RCC 7860 (cell line): ENCODE results near the gene CFAP126.
"Not testable (repeated sequence)": the region's sequence is repeated elsewhere in the genome, so short reads cannot be mapped to it uniquely, and the experiment has no call there.

ENCODE experiments used
- DNase-seq: peaks from one replicate; pipeline ENCODE4 v3.0.0-alpha.2; 2015; ENCODE audit warnings: low spot score
- FAIRE-seq: peaks from 2 replicates; lab custom pipeline; 2012; peaks lifted over from hg19 to GRCh38; lab: Jason Lieb, UNC

CFAP126 gene

GRCh38 chr1:161382214-161383019, 14.7 kb upstream of the CFAP126 start:
- FAIRE-seq = peak; percentile 83
- peak; percentile 57 for DNase-seq

GRCh38 chr1:161381707-161382106, 14.0 kb upstream of the CFAP126 start:
- FAIRE-seq (no peak), DNase-seq (no peak)

DNA sequence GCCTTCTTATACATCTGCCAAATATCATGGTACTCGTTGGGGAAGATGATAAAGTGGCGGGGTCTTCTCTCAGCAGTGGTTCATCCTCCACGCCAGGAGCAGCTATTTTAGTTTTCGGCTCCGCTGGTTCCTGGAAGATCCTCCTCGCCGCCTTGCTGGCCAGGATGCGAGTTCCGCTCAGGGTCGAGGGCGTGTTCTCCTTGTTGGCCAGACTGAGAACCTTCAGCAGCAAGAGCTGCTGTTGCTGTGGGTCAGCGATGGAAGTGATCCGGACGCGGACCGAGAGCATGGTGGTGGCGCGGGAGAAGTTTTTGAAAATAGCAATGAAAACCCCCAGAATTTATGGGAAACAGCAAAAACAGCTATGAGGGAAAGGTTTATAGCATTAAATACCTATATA, 11.4 kb upstream of the CFAP126 start:
- no peak for FAIRE-seq
- no peak for DNase-seq

DNA sequence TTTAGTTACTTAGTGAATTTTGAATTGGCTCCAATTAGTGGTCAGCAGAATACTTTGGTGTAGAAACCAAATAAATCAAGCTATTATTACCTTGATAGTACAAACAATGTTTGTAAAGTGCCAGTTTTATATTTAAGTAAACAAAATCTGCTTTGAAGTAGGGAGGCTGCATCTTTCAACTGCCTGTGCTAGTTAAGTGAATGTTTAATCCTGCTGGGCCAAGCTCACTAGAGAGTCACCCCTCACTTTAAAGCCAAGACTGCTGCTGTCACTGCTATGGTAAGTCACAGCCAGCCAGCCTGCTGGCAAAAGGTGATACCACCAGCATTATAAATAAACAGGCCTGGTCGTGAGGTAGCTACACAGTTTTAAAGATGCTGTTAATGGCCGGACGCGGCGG, 10.3 kb upstream of the CFAP126 start:
- no peak for DNase-seq
- FAIRE-seq = no peak

DNA sequence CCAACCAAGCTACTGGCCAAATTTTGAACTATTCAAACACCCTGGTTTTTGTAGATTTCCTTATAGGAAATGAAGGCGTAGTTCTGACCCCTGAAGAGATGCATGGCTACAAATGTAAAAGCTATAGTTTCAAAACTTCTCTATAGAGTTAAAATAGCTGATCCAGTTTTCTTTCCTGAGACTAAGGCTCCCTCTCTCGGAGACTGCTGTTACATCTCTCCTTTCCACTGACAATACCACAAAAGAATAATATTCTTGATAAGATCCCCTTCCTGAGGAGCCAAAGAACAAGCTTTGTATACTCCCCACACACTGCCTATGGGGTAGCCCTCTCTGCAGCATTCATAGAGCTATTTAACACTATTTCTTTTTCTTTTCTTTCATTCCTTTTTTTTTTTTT, 6.7 kb upstream of the CFAP126 start:
- no peak for FAIRE-seq
- DNase-seq = no peak

- FAIRE-seq (no peak), DNase-seq (no peak)
Measured at GRCh38 chr1:161373442-161373841, 5.8 kb upstream of the CFAP126 start.

- no peak for DNase-seq
- no peak for FAIRE-seq
Measured at GRCh38 chr1:161365207-161365606, 2.5 kb downstream of the CFAP126 start.

GRCh38 chr1:161364332-161364731, 3.3 kb downstream of the CFAP126 start:
- FAIRE-seq = no peak
- DNase-seq = no peak

DNA sequence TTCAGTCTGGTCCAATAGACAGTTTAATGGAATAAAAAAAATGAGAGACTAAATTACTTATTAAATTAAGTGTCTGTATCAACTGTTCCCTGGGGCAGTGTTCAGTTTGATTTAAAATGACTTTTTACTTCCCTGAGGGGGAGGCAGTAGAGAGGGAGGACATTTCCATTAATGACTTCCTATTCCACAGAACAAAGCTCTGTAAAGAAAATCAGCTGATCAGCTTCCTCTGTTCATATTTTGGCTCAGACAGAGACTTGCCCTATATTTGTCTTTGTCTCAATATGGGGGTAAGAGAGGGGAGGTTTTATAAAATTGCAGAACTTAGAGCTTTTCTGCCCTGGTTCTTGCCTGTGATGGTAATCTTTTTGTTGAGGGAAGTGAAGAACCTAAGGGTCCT, 8.4 kb downstream of the CFAP126 start:
- no peak for DNase-seq

GRCh38 chr1:161357073-161357472, 10.6 kb downstream of the CFAP126 start:
- no peak for FAIRE-seq
- DNase-seq = no peak

More for the DNA sequence above, 8.4 kb downstream of the CFAP126 start:
- no peak for FAIRE-seq

- DNase-seq (no peak), FAIRE-seq (no peak)
Measured at GRCh38 chr1:161351482-161351881, 16.2 kb downstream of the CFAP126 start.

DNA sequence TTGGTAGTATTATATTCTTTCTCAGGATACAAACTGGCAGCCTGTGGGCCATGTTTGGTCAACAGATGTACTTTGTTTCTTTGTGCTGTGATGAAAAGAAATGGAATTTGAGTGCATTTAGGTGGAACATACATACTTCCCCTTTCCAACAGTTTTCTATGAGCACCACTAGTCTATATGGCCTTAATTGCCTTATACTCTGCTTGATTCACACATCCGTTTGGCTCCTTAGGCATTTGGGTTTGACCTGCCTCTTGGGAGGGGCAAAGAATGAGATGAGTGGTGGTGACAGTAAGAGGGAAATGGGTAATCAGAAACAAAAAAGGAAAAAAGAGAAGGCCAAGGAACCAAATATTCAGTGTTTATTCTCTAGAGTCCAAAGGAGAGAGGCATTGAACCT, 17.0 kb downstream of the CFAP126 start:
- DNase-seq = no peak
- no peak for FAIRE-seq

GRCh38 chr1:161342821-161343220, 24.9 kb downstream of the CFAP126 start:
- DNase-seq = no peak
- no peak for FAIRE-seq

- no peak for DNase-seq
- FAIRE-seq = no peak
Measured at GRCh38 chr1:161342177-161342576, 25.5 kb downstream of the CFAP126 start.

DNA sequence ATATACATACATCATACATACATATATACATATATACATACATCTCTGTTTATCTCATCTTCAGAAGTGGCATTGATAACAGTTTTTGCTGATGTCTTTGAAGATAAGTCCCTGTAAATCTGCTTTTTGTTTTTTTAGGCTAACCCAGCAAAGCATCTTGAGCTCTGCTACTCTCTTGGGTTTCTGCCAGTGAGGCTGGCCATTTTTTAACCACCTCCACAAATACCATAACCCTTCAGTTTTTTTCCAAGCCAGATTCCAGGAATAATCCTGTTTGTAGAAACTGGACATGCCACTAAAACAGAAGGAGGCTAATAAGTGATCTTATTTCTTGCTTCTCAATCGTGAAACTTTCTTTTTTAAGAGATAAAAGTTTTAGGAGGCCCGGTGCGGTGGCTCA, 31.9 kb downstream of the CFAP126 start:
- FAIRE-seq (no peak), DNase-seq (no peak)

DNA sequence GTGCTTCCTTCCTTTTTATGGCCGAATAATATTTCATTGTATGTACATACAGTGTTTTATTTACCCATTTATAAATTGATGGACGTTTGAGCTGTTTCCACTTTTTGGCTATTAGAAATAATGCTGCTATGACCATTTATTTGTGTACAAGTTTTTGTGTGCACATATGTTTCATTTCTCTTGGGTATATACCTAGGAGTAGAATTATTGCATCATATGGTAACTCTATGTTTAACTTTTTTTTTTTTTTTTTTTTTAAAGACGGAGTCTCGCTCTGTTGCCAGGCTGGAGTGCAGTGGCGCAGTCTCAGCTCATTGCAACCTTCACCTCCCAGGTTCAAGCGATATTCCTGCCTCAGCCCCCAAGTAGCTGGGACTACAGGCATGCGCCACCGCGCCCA, 34.5 kb downstream of the CFAP126 start:
- no peak for DNase-seq
- no peak for FAIRE-seq

DNA sequence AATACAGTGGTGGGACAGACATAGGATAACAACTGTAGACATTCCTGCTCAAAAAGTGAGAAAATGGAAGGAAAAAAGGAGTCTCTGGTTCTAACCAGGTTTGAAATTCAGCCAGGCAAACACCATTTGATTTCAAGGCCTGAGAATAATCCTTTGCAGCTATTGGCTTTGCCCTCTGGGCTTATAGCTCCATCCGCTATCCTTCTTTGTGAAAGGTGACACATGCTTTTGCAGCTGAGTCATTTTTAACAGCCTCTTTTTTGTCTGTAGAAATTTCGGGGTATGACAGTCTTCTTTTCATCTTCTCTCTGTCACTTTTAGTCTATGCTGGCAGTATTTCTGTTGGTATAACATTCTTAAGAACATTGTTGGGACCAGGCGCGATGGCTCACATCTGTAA, 37.3 kb downstream of the CFAP126 start:
- DNase-seq = peak; percentile 2
- no peak for FAIRE-seq

- DNase-seq = no peak
- no peak for FAIRE-seq
Measured at GRCh38 chr1:161324020-161324419, 43.7 kb downstream of the CFAP126 start.

GRCh38 chr1:161315841-161316674, 51.6 kb downstream of the CFAP126 start:
- FAIRE-seq, DNase-seq: not testable (repeated sequence)
